Neural progenitor cell (in vitro differentiated cells): Measurements from ENCODE around the gene GDF2.

Source experiments
- CTCF ChIP-seq: fragments of 200-600 bp; sonication (generic); IDR thresholded peaks from 2 replicates; pipeline ENCODE4 v1.5.1; 2017; ENCODE audit warnings: antibody characterized with exemption, mild to moderate bottlenecking
- EZH2 ChIP-seq: fragments of 200-600 bp; sonication (generic); IDR thresholded peaks from 2 replicates; pipeline ENCODE4 v1.6.1; 2017; ENCODE audit warnings: antibody characterized with exemption, mild to moderate bottlenecking, moderate library complexity
- EZH2phosphoT487 ChIP-seq: fragments of 200-600 bp; sonication (generic); IDR thresholded peaks from 2 replicates; pipeline ENCODE4 v1.6.1; 2017; ENCODE audit warnings: antibody characterized with exemption

- TF ChIP-seq EZH2phosphoT487 (no peak), CTCF (no peak), EZH2 (no peak)
Observed at GRCh38 chr10:47365431-47366180, 43.4 kb downstream of the GDF2 start.
